ENCODE measurements around the gene CNN2. TPM values are rescaled to one million over a fixed set of nuclear protein-coding genes. Genes with fewer than 3 reads are reported as not detected.
A peak's percentile ranks its signal among the peaks of the same experiment; 100 is the strongest.

Gene CNN2
- total RNA-seq, 1 donor from 2014 or later: 117 TPM

- peaks cover 2% of the 10 kb centered on the region for H3K9me3 Mint-ChIP-seq (ENCODE audit: unreplicated experiment)
- H3K4me1 Mint-ChIP-seq (ENCODE audit: low read depth, unreplicated experiment): peaks cover 2% of the 10 kb centered on the region
- TF ChIP-seq CTCF (IDR thresholded peaks at IDR 0.05; ENCODE audit: partially characterized antibody, unreplicated experiment): no peak
- H3K4me3 Mint-ChIP-seq (ENCODE audit: unreplicated experiment): no peak overlapping the region
- peaks cover 2% of the 10 kb centered on the region for H3K27me3 Mint-ChIP-seq (ENCODE audit: unreplicated experiment)
- no peaks in the 10 kb centered on the region for H3K36me3 Mint-ChIP-seq (ENCODE audit: unreplicated experiment)
- H3K27ac Mint-ChIP-seq (ENCODE audit: unreplicated experiment): no peak overlapping the region
- DNase-seq: peak; percentile 7
These were observed 57.8 kb downstream of the CNN2 start for GRCh38 chr19:1084024-1084868.

GRCh38 chr19:1085053-1085658 lies 58.7 kb downstream of the CNN2 start:
- Mint-ChIP-seq H3K4me1 (ENCODE audit: low read depth, unreplicated experiment) (peaks cover 2% of the 10 kb centered on the region), H3K27ac (ENCODE audit: unreplicated experiment) (peak overlapping the region; percentile 38), H3K27me3 (ENCODE audit: unreplicated experiment) (peaks cover 2% of the 10 kb centered on the region), H3K9me3 (ENCODE audit: unreplicated experiment) (peaks cover 2% of the 10 kb centered on the region), H3K36me3 (ENCODE audit: unreplicated experiment) (no peaks in the 10 kb centered on the region), H3K4me3 (ENCODE audit: unreplicated experiment) (peak overlapping the region; percentile 18)
- TF ChIP-seq CTCF (IDR thresholded peaks at IDR 0.05; ENCODE audit: partially characterized antibody, unreplicated experiment): no peak
- no peak for DNase-seq

GRCh38 chr19:1085676-1086442 lies 59.5 kb downstream of the CNN2 start:
- no peak overlapping the region for H3K4me3 Mint-ChIP-seq (ENCODE audit: unreplicated experiment)
- no peak for TF ChIP-seq CTCF (IDR thresholded peaks at IDR 0.05; ENCODE audit: partially characterized antibody, unreplicated experiment)
- DNase-seq: no peak
- H3K27me3 Mint-ChIP-seq (ENCODE audit: unreplicated experiment): peaks cover 2% of the 10 kb centered on the region
- H3K36me3 Mint-ChIP-seq (ENCODE audit: unreplicated experiment): no peaks in the 10 kb centered on the region
- no peak overlapping the region for H3K27ac Mint-ChIP-seq (ENCODE audit: unreplicated experiment)
- peaks cover 2% of the 10 kb centered on the region for H3K9me3 Mint-ChIP-seq (ENCODE audit: unreplicated experiment)
- peaks cover 2% of the 10 kb centered on the region for H3K4me1 Mint-ChIP-seq (ENCODE audit: low read depth, unreplicated experiment)

- no peak for DNase-seq
- no peaks in the 10 kb centered on the region for H3K36me3 Mint-ChIP-seq (ENCODE audit: unreplicated experiment)
- H3K27ac Mint-ChIP-seq (ENCODE audit: unreplicated experiment): no peak overlapping the region
- no peak overlapping the region for H3K4me3 Mint-ChIP-seq (ENCODE audit: unreplicated experiment)
- no peak for TF ChIP-seq CTCF (IDR thresholded peaks at IDR 0.05; ENCODE audit: partially characterized antibody, unreplicated experiment)
- peaks cover 2% of the 10 kb centered on the region for H3K9me3 Mint-ChIP-seq (ENCODE audit: unreplicated experiment)
- peaks cover 2% of the 10 kb centered on the region for H3K27me3 Mint-ChIP-seq (ENCODE audit: unreplicated experiment)
- H3K4me1 Mint-ChIP-seq (ENCODE audit: low read depth, unreplicated experiment): peaks cover 2% of the 10 kb centered on the region
These were observed 60.2 kb downstream of the CNN2 start for GRCh38 chr19:1086613-1087012.
